Endodermal cell (in vitro differentiated cells): ENCODE measurements around the gene CHMP1B. TPM values are rescaled to one million over a fixed set of nuclear protein-coding genes. Genes with fewer than 3 reads are reported as not detected.

Source experiments
- DNase-seq: peaks from one replicate; pipeline ENCODE4 v3.0.0-alpha.2; 2017
- H3K27ac ChIP-seq: 2 replicates; pipeline ENCODE4 v1.5.1; 2013; ENCODE audit warnings: mild to moderate bottlenecking, low read depth, low read length, moderate library complexity
- H3K27me3 ChIP-seq: 2 replicates; pipeline ENCODE4 v1.6.1; 2013; ENCODE audit warnings: mild to moderate bottlenecking, low read length, moderate library complexity; ENCODE audit not compliant: insufficient read depth, control insufficient read depth, poor library complexity, severe bottlenecking
- H3K36me3 ChIP-seq: 2 replicates; pipeline ENCODE4 v1.7.0; 2013; ENCODE audit warnings: mild to moderate bottlenecking, low read length, moderate library complexity; ENCODE audit not compliant: control insufficient read depth, insufficient read depth
- H3K4me1 ChIP-seq: one replicate; pipeline ENCODE4 v1.7.0; 2013; ENCODE audit warnings: low read length; ENCODE audit not compliant: control insufficient read depth, insufficient read depth
- H3K4me3 ChIP-seq: 2 replicates; pipeline ENCODE4 v1.5.1; 2013; ENCODE audit warnings: mild to moderate bottlenecking, low read length, moderate library complexity
- H3K9ac ChIP-seq: 2 replicates; pipeline ENCODE4 v1.6.1; 2013; ENCODE audit warnings: mild to moderate bottlenecking, low read length, moderate library complexity; ENCODE audit not compliant: poor library complexity, severe bottlenecking; ENCODE audit errors: extremely low read depth
- H3K9me3 ChIP-seq: 2 replicates; pipeline ENCODE4 v1.6.1; 2013; ENCODE audit warnings: mild to moderate bottlenecking, low read length, moderate library complexity; ENCODE audit not compliant: control insufficient read depth
- H3K27ac Mint-ChIP-seq: 2 replicates; pipeline ENCODE4 v1.8.0; 2020; ENCODE audit warnings: mixed read lengths
- H3K27me3 Mint-ChIP-seq: 2 replicates; pipeline ENCODE4 v1.8.0; 2021; ENCODE audit warnings: mild to moderate bottlenecking, mixed read lengths; ENCODE audit not compliant: insufficient read depth
- H3K36me3 Mint-ChIP-seq: 2 replicates; pipeline ENCODE4 v1.8.0; 2020; ENCODE audit warnings: low read depth, mixed read lengths
- H3K4me1 Mint-ChIP-seq: 2 replicates; pipeline ENCODE4 v1.8.0; 2020; ENCODE audit warnings: mixed read lengths
- H3K4me3 Mint-ChIP-seq: 2 replicates; pipeline ENCODE4 v1.8.0; 2020; ENCODE audit warnings: mild to moderate bottlenecking, moderate library complexity, mixed read lengths
- H3K9me3 Mint-ChIP-seq: 2 replicates; pipeline ENCODE4 v1.8.0; 2020; ENCODE audit warnings: mild to moderate bottlenecking, mixed read lengths
- CTCF ChIP-seq: fragments of 200-600 bp; sonication (generic); conservative IDR thresholded peaks from 2 replicates; pipeline ENCODE4 v1.5.0; 2021; ENCODE audit warnings: antibody characterized with exemption, mild to moderate bottlenecking
- WGBS, 2 experiments: methylation state at CpG; one replicate each; pipeline versions ENCODE4 v1.1.5 to v1.1.7; 2013; ENCODE audit warnings: missing lambda C conversion rate in 2 of 2, mixed read lengths in 1 of 2; ENCODE audit not compliant: insufficient coverage in 1 of 2, insufficient read length in 1 of 2; 5-methylcytosine and 5-hydroxymethylcytosine counted together
- total RNA-seq, 2 donors: library from RNA; stranded (reverse); fragmentation: NEBNext Ultra II Directional in 1 of 2; extraction: Animal tissue kit (Norgen Biotek cat#: 25700) in 1 of 2; gene quantifications; 2 replicates in 1 of 2; 3 replicates in 1 of 2; pipeline ENCODE4 v1.2.1, GENCODE V29; 2021

Gene CHMP1B
- total RNA-seq, 2 donors from 2014 or later, result 35.3 to 35.8 TPM

GRCh38 chr18:11839556-11839955 is 11.7 kb upstream of the CHMP1B start:
- H3K36me3 Mint-ChIP-seq, result peaks cover 2% of the 10 kb centered on the region
- peaks cover 9% of the 10 kb centered on the region for H3K4me1 ChIP-seq
- no peak for DNase-seq
- peaks cover 3% of the 10 kb centered on the region for H3K36me3 ChIP-seq
- no peak overlapping the region for H3K4me3 Mint-ChIP-seq
- 90 to 95% methylated on average over 5 to 6 of the region's 6 CpGs for WGBS, 2 experiments
- H3K9ac ChIP-seq, result peak overlapping the region; percentile 13
- no peak for TF ChIP-seq CTCF
- no peak overlapping the region for H3K27ac ChIP-seq
- H3K27ac Mint-ChIP-seq, result peak overlapping the region; percentile 93
- peaks cover 13% of the 10 kb centered on the region for H3K4me1 Mint-ChIP-seq
- H3K27me3 Mint-ChIP-seq, result no peaks in the 10 kb centered on the region
- H3K9me3 ChIP-seq, result no peaks in the 10 kb centered on the region
- H3K4me3 ChIP-seq, result no peak overlapping the region
- no peaks in the 10 kb centered on the region for H3K9me3 Mint-ChIP-seq
- H3K27me3 ChIP-seq, result no peaks in the 10 kb centered on the region

- Histone ChIP-seq H3K4me1 (peaks cover 9% of the 10 kb centered on the region), H3K9ac (peak overlapping the region; percentile 13), H3K36me3 (peaks cover 3% of the 10 kb centered on the region), H3K9me3 (no peaks in the 10 kb centered on the region), H3K27ac (no peak overlapping the region), H3K4me3 (no peak overlapping the region), H3K27me3 (no peaks in the 10 kb centered on the region)
- no peaks in the 10 kb centered on the region for H3K9me3 Mint-ChIP-seq
- 52 to 57% methylated on average over 5 to 6 of the region's 6 CpGs for WGBS, 2 experiments
- peak; percentile 61 for TF ChIP-seq CTCF
- H3K27me3 Mint-ChIP-seq, result no peaks in the 10 kb centered on the region
- peaks cover 2% of the 10 kb centered on the region for H3K36me3 Mint-ChIP-seq
- H3K4me1 Mint-ChIP-seq, result peaks cover 13% of the 10 kb centered on the region
- H3K27ac Mint-ChIP-seq, result peak overlapping the region; percentile 93
- no peak overlapping the region for H3K4me3 Mint-ChIP-seq
- DNase-seq, result peak; percentile 57
These were observed 10.7 kb upstream of the CHMP1B start for GRCh38 chr18:11840493-11840892.

GRCh38 chr18:11842562-11842961 is 8.7 kb upstream of the CHMP1B start:
- WGBS, 2 experiments, result 85 to 93% methylated on average over 4 to 5 of the region's 5 CpGs
- TF ChIP-seq CTCF, result no peak
- H3K36me3 Mint-ChIP-seq, result no peaks in the 10 kb centered on the region
- Histone ChIP-seq H3K9me3 (no peaks in the 10 kb centered on the region), H3K27ac (no peak overlapping the region), H3K27me3 (no peaks in the 10 kb centered on the region), H3K4me1 (peaks cover 9% of the 10 kb centered on the region), H3K9ac (no peak overlapping the region), H3K36me3 (peaks cover 3% of the 10 kb centered on the region), H3K4me3 (no peak overlapping the region)
- no peaks in the 10 kb centered on the region for H3K27me3 Mint-ChIP-seq
- H3K9me3 Mint-ChIP-seq, result no peaks in the 10 kb centered on the region
- H3K27ac Mint-ChIP-seq, result no peak overlapping the region
- peak; percentile 35 for DNase-seq
- H3K4me1 Mint-ChIP-seq, result peaks cover 13% of the 10 kb centered on the region
- H3K4me3 Mint-ChIP-seq, result no peak overlapping the region
